ENCODE measurements around the gene MBNL2.

The MBNL2 gene

DNA sequence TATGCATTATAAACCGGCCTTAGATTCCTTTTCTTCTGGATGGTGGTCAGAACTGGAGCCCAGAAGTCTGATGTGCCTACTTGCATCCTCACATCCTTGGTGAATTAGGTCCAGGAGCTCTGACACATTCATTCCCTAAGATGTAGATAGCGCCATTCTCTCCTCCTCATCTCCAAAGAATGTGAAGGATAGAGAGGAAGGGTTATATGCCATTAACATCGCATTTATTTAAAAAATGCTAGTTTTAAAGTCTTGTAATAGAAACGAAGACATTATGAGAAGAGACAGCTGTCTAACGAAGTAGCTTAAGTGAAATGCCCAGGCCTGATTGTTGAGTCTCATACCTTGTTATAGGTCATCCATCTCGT lies 9.7 kb downstream of the MBNL2 start:
- DNase-seq (ENCODE audit: extremely low read depth in 1 of 2, low read depth in 1 of 2), result no peak

- no peak for DNase-seq (ENCODE audit: extremely low read depth in 1 of 2, low read depth in 1 of 2)
Observed at GRCh38 chr13:97233499-97233898, 11.4 kb downstream of the MBNL2 start.

DNA sequence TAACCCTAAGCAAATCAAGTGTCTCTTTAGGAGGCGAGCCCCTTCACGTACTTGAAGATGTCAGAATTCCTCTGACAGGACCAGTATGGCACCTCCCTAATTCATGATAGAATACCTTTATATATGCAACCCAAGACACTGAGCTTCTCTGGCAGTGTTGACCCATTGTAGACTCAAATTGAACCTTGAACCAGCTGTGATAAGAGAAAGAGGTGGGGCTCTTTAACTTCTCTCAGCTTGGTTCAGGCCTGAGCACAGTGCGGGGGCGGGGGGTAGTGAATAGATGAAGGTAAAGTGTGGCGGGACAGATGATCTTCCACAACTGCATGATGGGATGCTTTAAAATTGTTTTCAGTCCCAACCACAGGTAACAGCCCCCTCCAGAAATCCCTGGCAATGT lies 12.1 kb downstream of the MBNL2 start:
- DNase-seq (ENCODE audit: extremely low read depth in 1 of 2, low read depth in 1 of 2), result no peak

DNA sequence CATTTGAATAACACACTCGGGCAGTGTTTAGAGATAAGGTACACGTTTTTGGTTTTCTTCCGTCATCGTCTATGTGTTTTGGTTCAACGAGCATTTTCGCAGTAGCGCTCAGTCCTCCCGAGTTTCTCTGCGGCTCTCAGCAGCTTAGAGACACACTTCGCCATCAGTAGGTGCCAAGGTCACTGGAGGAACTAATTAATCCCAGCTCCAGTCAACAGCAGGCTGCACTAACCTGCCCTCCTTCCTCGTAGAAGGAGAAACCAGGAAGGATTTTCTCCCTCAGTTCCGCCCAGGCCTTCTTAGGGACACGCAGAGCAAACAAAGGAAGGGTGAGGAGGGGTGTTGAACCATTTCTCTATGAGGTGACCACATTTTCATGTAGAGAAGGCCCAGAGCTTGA lies 12.6 kb downstream of the MBNL2 start:
- DNase-seq (ENCODE audit: extremely low read depth in 1 of 2, low read depth in 1 of 2), result no peak

DNA sequence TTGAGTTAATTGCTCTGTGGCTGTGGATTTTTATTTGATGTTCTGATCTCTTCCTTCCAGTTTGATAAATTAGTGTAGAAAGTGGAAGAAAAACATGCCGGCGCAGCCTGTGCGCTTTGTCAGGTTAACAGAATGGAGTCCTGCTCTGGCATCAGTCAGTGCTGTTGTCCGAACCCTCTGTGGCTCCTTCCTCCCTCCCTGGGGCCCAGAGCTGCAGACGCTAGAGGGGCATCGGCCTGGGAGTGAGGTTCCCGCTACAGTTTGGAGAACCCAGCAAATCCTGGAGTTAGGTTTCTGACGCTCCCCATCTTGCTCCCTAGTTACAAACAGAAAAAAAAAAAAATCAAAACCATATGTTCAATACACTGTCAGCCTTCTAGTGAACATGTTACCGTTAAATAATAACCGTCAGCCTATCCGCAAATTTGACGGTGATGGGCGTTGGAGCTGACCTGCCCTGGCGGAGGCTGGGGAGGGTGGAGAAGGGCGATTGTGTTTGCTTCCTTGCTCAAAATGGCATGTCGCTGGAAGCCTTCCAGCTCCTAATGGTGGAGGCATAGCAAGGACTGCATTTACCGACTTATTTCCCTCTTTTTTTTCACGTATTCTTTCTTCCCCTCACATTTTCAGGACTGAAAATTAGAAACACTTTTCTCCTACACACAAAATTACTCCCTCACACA lies 13.6 kb downstream of the MBNL2 start:
- DNase-seq (ENCODE audit: extremely low read depth in 1 of 2, low read depth in 1 of 2), result no peak

GRCh38 chr13:97237388-97237787 lies 15.3 kb downstream of the MBNL2 start:
- no peak for DNase-seq (ENCODE audit: extremely low read depth in 1 of 2, low read depth in 1 of 2)

DNA sequence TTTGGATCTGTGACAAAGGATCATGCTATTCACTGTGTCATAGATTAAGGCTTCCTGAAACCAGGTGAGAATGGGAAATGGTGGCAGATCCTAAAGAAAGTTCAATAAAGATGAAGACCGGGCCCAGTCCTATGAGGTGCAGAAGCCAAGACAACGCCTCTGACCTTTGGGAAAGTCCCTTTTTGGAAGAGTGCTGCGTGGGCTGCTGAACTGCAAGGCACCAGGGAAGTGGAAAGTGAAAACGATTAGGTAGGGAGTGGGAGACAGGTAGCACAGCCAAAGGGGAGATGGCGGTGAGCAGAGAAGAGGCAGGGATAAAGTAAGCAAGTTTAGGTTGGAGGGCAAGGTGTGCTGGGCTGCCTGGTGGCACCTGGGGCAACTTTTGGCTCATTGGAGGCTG lies 16.3 kb downstream of the MBNL2 start:
- no peak for DNase-seq (ENCODE audit: extremely low read depth in 1 of 2, low read depth in 1 of 2)

- no peak for DNase-seq (ENCODE audit: extremely low read depth in 1 of 2, low read depth in 1 of 2)
Observed at GRCh38 chr13:97238883-97239282, 16.8 kb downstream of the MBNL2 start.

DNA sequence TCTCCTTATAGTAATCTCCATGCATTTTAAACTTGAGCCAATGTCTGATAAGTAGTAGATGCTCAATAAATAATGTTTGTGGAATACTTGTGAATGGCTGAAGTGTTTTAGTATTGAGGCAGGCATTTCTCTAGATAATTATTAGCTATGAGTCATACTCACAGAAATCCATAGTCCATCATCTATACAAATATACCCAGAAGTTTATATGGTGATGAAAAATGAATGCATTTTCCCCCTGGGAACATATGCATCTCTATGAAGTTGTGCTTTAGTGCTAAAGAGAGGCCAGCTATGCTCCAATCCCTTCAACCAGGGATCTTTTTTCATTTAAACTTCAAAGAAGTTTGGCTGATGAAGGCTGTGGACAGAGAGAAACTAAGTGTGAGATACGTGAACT lies 17.2 kb downstream of the MBNL2 start:
- no peak for DNase-seq (ENCODE audit: extremely low read depth in 1 of 2, low read depth in 1 of 2)

DNA sequence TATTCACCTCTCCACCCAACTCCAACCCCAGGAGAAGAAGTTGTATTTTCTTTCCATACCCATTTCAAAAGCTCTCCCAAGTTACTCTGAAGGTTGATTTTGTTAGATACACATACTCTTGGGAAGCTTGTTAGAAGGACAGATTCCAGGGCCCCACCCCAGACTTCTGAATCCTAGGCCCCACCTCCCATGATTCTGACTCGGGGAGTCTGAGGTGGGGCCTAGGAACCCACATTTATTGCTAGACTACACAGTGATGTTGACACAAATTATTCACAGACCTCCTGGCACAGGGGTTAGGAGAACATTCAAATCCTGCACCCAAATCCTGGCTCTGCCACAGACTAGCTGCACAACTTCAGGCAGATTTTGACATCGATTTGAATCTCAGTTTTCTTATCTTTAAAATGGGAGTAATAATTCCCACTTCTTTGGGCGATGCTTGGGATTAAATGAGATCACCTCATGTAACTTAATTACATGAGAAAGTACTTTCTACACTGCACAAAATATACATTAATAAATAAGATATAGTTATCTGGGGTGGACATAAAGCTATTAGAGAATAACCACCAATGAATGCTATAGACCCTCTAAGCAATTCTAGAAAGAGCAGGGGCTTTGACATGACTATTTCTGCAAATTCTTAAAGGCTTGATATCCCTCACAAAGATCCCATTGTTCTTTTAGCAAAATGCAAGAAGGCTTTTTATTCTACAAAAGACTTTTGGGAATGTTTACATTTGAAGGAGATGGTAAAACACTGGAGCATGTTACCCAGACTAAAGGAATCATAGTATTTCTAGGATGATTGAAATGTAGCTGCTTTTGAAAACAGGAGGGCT lies 18.0 kb downstream of the MBNL2 start:
- DNase-seq (ENCODE audit: extremely low read depth in 1 of 2, low read depth in 1 of 2), result no peak

DNA sequence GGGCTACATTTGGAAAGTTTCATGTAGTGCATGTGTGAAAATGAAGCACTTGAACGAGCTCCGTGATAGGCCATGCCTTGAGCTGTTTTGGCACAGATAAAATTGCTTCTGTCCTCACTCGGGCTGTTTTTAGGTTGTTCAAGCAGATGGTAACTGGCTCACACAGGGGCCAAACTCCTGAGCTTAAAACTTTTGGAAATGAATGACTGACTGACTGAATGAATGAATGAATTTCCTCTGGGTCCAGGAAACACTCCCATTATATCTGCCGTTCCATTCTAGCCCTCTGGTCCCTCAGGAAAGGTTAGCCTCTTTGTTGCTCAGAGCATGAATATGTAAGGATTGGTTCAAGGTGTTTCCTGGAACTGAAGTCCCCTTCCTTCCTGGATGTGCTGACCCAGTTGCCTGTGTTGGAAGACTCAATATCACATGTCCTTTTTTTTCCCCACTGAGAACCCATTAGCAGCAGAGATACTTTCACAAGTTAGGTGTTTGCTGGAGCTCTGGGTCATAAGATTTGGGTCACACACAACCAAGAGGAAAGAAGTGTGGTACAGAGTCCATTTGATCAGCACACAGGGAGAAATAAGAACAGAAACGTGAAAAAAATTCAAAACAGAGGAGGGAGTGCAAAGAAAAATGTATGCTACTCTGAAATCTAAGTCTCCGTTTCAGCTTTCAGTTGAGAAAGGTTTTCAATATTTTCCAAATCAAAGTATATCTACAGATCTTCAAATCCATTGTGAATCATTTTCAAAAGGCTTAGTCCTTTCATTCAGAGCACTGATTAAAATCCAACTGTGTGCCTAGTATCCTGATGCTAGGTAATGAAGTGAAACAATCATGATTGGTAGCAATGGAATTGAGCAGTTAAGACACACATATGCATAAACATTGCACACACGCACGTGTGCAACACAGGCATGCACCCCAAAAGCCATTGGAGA lies 18.9 kb downstream of the MBNL2 start:
- DNase-seq (ENCODE audit: extremely low read depth in 1 of 2, low read depth in 1 of 2), result no peak

DNA sequence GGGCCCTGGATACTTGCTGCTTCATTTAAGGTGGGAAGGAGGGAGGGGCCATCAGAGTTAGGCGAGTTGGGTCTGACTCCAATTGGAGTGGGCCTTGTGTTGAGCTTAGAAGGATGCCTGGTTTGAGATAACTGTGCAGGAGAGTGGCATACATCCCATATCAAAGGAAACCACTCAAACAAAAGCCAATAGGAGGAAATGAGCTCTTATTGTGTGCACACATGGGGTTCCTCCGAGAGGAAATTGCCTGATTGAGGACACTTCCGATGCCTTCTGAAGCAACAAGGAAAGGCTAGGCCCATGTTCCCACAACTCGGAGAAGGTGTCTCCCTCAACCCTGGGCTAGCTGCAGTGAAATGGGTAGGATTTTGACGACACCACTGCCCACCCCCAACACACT lies 19.6 kb downstream of the MBNL2 start:
- DNase-seq (ENCODE audit: extremely low read depth in 1 of 2, low read depth in 1 of 2), result no peak

- no peak for DNase-seq (ENCODE audit: extremely low read depth in 1 of 2, low read depth in 1 of 2)
Observed at GRCh38 chr13:97242755-97243497, 20.8 kb downstream of the MBNL2 start.

GRCh38 chr13:97243915-97244781 lies 22.0 kb downstream of the MBNL2 start:
- DNase-seq (ENCODE audit: extremely low read depth in 1 of 2, low read depth in 1 of 2), result no peak

DNA sequence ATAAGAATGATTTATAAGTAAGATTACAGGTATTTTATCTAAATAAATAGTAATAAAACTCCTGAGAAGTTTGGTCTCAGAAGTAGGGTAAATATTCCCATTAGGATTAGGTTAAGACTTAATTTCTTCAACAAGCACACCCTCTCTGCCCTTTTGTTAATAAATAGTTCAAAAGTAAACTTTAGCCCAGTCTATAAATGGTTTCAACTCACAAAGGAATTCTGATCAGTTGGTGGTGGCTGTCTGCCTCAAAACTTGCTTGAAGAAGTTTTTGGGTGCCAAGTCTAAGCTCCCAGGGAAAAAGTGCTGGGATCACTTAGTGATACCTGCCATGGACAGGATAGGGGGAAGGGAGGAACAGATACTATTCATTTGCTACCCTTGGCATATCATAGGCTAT lies 22.9 kb downstream of the MBNL2 start:
- no peak for DNase-seq (ENCODE audit: extremely low read depth in 1 of 2, low read depth in 1 of 2)

DNA sequence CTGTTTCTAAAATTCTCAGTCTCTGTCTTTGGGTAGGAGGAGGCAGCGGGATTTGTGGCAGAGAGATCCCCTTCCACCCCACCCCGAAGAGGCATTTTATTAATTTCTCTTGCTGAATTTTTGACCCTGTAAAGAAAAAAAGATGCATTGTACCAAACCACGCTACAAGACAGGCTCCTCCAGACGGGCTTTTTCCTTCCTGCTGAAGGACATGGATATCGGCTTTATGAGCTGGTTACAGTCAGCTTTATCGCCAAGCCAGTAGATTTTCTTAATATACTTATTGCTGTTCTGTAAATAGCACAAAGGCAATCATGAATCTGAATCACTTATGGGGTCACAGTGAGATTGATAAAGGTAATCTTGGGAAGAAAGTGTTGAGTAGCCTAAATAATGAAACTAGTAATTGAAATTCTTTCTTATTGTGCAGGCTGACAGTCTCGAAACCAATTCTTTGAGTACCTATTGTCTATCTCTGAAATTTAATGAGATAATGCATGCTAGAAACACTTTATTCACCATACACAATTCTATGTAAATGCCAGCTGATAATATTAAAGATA lies 24.5 kb downstream of the MBNL2 start:
- no peak for DNase-seq (ENCODE audit: extremely low read depth in 1 of 2, low read depth in 1 of 2)

DNA sequence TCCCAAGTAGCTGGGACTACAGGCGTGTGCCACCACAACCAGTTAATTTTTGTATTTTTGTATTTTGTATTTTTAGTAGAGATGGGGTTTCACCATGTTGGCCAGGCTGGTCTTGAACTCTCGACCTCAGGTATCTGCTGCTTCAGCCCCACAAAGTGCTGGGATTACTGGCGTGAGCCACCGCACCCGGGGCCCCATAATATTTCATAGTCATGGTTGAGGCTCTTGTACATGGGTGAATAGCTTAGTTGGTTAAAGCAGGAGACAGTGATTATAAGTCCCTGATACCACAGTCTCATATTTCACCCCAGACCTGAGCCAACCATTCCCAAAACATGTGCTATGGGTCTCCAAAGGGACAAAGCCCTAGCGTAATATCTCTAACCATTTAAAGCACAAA lies 26.1 kb downstream of the MBNL2 start:
- DNase-seq (ENCODE audit: extremely low read depth in 1 of 2, low read depth in 1 of 2), result no peak

DNA sequence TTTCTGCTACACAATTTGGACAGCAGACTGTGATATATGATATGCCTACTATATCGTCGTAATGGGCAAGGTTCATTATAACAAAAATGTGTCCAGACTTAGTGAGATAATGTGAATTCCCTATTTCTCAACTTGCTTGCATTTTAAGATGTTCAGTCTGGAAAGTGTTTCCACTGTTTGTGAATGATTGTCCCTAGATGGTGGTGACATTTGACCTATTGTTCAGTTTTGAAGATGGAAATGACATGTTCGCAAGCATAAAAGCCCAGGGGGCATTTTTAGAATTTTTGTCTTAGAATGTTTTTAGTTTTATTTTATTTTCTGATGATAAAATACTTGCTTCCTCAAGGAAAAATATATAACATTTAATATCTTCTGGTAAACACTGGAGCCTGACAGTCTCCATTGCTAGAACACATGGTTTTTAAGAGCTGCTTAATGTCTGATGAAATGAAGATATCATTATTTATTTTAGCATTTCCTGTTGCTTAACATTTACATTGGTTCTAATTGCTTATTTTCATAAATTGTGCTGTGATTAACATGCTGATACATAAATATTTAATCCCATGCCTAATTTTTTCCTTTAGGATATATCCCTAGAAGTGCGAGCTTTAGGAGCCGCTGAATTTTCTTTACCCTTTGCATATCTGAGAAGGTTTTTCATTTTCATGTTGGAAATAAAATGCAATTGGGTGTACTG lies 27.1 kb downstream of the MBNL2 start:
- DNase-seq (ENCODE audit: extremely low read depth in 1 of 2, low read depth in 1 of 2), result no peak
